Spleen (tissue), 11 donors: ENCODE results near the gene PAK6. TPM values are rescaled to one million over a fixed set of nuclear protein-coding genes. Genes with fewer than 3 reads are reported as not detected.
A peak's percentile ranks its signal among the peaks of the same experiment; 100 is the strongest.

Experiments used
- DNase-seq: peaks from one replicate; pipeline ENCODE4 v3.0.0-alpha.2; 2020
- H3K27ac ChIP-seq, 8 donors: fragments of 200-600 bp; sonication (generic) in 7 of 8; 1 replicate in 4 of 8; 2 replicates in 4 of 8; pipeline versions ENCODE4 v1.5.0 to v1.8.0; 2016 to 2021; ENCODE audit warnings: inconsistent platforms in 4 of 8, mild to moderate bottlenecking in 4 of 8, moderate library complexity in 1 of 8
- H3K27me3 ChIP-seq, 7 donors: fragments of 200-600 bp; sonication (generic) in 6 of 7; replicated peaks in 1 of 7; 1 replicate in 4 of 7; 2 replicates in 3 of 7; pipeline versions ENCODE4 v1.5.0 to v1.8.0; 2016 to 2021; ENCODE audit warnings: inconsistent platforms in 3 of 7, mild to moderate bottlenecking in 1 of 7
- H3K36me3 ChIP-seq, 6 donors: fragments of 200-600 bp; sonication (generic) in 5 of 6; 1 replicate in 4 of 6; 2 replicates in 2 of 6; pipeline versions ENCODE4 v1.5.0 to v1.8.0; 2016 to 2021; ENCODE audit warnings: inconsistent platforms in 2 of 6
- H3K4me1 ChIP-seq, 6 donors: fragments of 200-600 bp; sonication (generic) in 5 of 6; 1 replicate in 3 of 6; 2 replicates in 3 of 6; pipeline versions ENCODE4 v1.5.0 to v1.8.0; 2016 to 2021; ENCODE audit warnings: inconsistent platforms in 3 of 6
- H3K4me3 ChIP-seq, 8 donors: fragments of 200-600 bp; sonication (generic) in 7 of 8; 1 replicate in 4 of 8; 2 replicates in 4 of 8; pipeline versions ENCODE4 v1.5.0 to v1.8.0; 2016 to 2021; ENCODE audit warnings: inconsistent platforms in 4 of 8, mild to moderate bottlenecking in 4 of 8, moderate library complexity in 2 of 8
- H3K9me3 ChIP-seq, 8 donors: fragments of 200-600 bp; sonication (generic) in 7 of 8; 1 replicate in 4 of 8; 2 replicates in 4 of 8; pipeline versions ENCODE4 v1.5.0 to v1.8.0; 2016 to 2021; ENCODE audit warnings: inconsistent platforms in 4 of 8
- POLR2A ChIP-seq, 3 donors: fragments of 450-650 bp; IDR thresholded peaks; one replicate each; pipeline ENCODE4 v1.5.1; 2017; ENCODE audit warnings: antibody characterized with exemption in 3 of 3, mild to moderate bottlenecking in 1 of 3
- POLR2AphosphoS5 ChIP-seq, 3 donors: sonication (generic); formaldehyde crosslinking; IDR thresholded peaks; one replicate each; pipeline ENCODE4 v1.5.1; 2017; ENCODE audit warnings: antibody characterized with exemption in 3 of 3
- WGBS, 5 donors: extraction: QIAGEN DNeasy Blood & Tissue Kit in 3 of 5; methylation state at CpG; one replicate each; pipeline versions ENCODE4 v1.1.5 to v1.1.7; 2013 to 2018; 5-methylcytosine and 5-hydroxymethylcytosine counted together
- intact Hi-C: fragments of 100-400 bp; cut with DNase I; formaldehyde crosslinking; loops from one replicate; pipeline ENCODE4 v1.15.0; 2023; ENCODE audit warnings: low total_unique reads
- polyA plus RNA-seq, 3 donors: library from polyadenylated mRNA; stranded (reverse); fragments of 200-250 nt; gene quantifications; one replicate each; pipeline ENCODE4 v1.2.1, GENCODE V29; 2013
- total RNA-seq, 7 donors: library from RNA; depleted of rRNA in 3 of 7; stranded (reverse); fragments of >200 nt in 3 of 7; fragmentation: NEBNext Ultra II Directional in 4 of 7; extraction: Animal tissue kit (Norgen Biotek cat#: 25700) in 4 of 7; gene quantifications; one replicate each; pipeline versions ENCODE4 v1.1.0 to v1.2.1, GENCODE V29; 2016 to 2021
- TF ChIP-seq, protein P1 (sequence below), 11 experiments: fragments of 200-600 bp in 7 of 11; fragments of 450-650 bp in 4 of 11; sonication (generic) in 4 of 11; IDR thresholded peaks in 8 of 11; conservative IDR thresholded peaks in 3 of 11; 1 replicate in 7 of 11; 2 replicates in 4 of 11; pipeline versions ENCODE4 v1.4.0 to v1.8.0; 2016 to 2021; ENCODE audit warnings: antibody characterized with exemption in 11 of 11, inconsistent platforms in 4 of 11, mild to moderate bottlenecking in 1 of 11
- donor health status: healthy with polysubstance abuse.
- donor health status: DM: no; HTN: no; CAD: no; lungs with moderate emphysema.
- donor health status: DM: no; HTN: no; CAD: no.
- donor health status: Bipolar disorder and iron deficiency.
- donor health status: healthy.
- donor health status: DM: no; HTN: no; CAD: no.
- donor health status: DM: yes; HTN: yes; CAD: no.

The PAK6 gene
- total and polyA plus RNA-seq, 10 donors, result 0.24 to 5.4 (median 1.7) TPM

DNA sequence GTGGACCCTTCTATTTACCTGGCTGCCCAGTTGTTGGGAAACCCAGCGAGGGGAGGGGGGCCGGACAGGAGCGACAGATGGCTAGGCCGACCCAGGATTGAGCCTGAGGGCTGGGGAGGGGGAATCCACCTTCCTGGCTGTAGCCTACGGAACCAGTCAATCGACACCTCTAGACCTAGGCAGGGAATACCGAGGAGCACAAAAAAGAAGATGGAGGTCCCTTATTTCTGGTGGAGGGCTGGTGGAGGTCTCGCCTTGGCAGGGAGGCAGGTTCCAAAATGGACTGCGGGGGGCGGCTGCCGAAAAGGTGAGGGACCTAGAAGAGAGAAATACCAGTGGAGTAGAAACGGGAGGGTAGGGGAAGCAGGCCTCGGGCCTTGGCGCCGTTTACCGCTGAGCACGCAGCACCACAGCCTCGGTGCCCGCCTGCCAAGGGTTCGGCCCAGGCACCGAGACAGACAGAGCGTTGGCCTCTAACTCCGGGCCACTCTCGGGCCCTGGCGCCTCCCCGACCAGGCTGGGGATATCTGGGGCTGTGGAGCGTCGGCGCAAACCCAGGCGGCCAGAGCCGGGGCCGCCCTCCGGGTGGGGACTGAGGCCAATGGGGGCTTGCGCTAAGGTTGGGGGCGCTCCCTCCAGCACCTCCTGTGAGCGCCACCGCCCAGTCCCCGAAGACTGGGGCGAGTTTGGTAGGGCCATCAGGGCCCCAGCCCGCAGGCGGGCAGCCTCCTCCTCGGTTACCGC, 42.4 kb downstream of the PAK6 start:
- no peak for TF ChIP-seq POLR2AphosphoS5 (IDR thresholded peaks at IDR 0.05)
- TF ChIP-seq, protein P1, sequence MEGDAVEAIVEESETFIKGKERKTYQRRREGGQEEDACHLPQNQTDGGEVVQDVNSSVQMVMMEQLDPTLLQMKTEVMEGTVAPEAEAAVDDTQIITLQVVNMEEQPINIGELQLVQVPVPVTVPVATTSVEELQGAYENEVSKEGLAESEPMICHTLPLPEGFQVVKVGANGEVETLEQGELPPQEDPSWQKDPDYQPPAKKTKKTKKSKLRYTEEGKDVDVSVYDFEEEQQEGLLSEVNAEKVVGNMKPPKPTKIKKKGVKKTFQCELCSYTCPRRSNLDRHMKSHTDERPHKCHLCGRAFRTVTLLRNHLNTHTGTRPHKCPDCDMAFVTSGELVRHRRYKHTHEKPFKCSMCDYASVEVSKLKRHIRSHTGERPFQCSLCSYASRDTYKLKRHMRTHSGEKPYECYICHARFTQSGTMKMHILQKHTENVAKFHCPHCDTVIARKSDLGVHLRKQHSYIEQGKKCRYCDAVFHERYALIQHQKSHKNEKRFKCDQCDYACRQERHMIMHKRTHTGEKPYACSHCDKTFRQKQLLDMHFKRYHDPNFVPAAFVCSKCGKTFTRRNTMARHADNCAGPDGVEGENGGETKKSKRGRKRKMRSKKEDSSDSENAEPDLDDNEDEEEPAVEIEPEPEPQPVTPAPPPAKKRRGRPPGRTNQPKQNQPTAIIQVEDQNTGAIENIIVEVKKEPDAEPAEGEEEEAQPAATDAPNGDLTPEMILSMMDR (IDR thresholded peaks at IDR 0.05 in 8 of 11, conservative IDR thresholded peaks at IDR 0.05 in 3 of 11), result no peak
- no peak for TF ChIP-seq POLR2A (IDR thresholded peaks at IDR 0.05)
- no peak for DNase-seq
- 64 to 82% (median 70%) methylated on average over 27 to 43 of the region's 43 CpGs for WGBS, 5 donors
- Histone ChIP-seq H3K4me1 (peaks cover 10 to 86% (median 45%) of the 10 kb centered on the region in 6 donors), H3K36me3 (peaks cover 0 to 3% (median 0%) of the 10 kb centered on the region in 6 donors), H3K27ac (no peak overlapping the region), H3K4me3 (peak overlapping the region in 6 of 8 donors; percentile 47 to 79 (median 62)), H3K9me3 (no peaks in the 10 kb centered on the region), H3K27me3 (peaks cover 0 to 72% (median 50%) of the 10 kb centered on the region in 7 donors)
- intact Hi-C loops, result no loop called here

GRCh38 chr15:40281801-40282146, 42.9 kb downstream of the PAK6 start:
- WGBS, 5 donors, result 3 to 35% (median 12%) methylated on average over 11 to 51 of the region's 51 CpGs
- Histone ChIP-seq H3K27me3 (peaks cover 0 to 69% (median 50%) of the 10 kb centered on the region in 7 donors), H3K36me3 (peaks cover 0 to 8% (median 3%) of the 10 kb centered on the region in 6 donors), H3K9me3 (no peaks in the 10 kb centered on the region), H3K4me1 (peaks cover 10 to 89% (median 45%) of the 10 kb centered on the region in 6 donors), H3K27ac (no peak overlapping the region), H3K4me3 (peak overlapping the region in 7 of 8 donors; percentile 47 to 79 (median 61))
- no peak for TF ChIP-seq POLR2A (IDR thresholded peaks at IDR 0.05)
- intact Hi-C loops, result no loop called here
- DNase-seq, result no peak

GRCh38 chr15:40282147-40282868, 43.4 kb downstream of the PAK6 start:
- 0 to 1% (median 0%) methylated on average over 5 to 92 of the region's 92 CpGs for WGBS, 5 donors
- peaks cover 0 to 14% (median 8%) of the 10 kb centered on the region in 6 donors for H3K36me3 ChIP-seq
- intact Hi-C loops, result no loop called here
- H3K27me3 ChIP-seq, result peaks cover 0 to 69% (median 50%) of the 10 kb centered on the region in 7 donors
- peaks cover 10 to 86% (median 40%) of the 10 kb centered on the region in 6 donors for H3K4me1 ChIP-seq
- peak overlapping the region; percentile 19 to 79 (median 59) for H3K4me3 ChIP-seq
- H3K9me3 ChIP-seq, result no peaks in the 10 kb centered on the region
- TF ChIP-seq, protein P1 (IDR thresholded peaks at IDR 0.05 in 8 of 11, conservative IDR thresholded peaks at IDR 0.05 in 3 of 11), result peak in 7 of 11 experiments; percentile 4 to 74 (median 67)
- TF ChIP-seq POLR2A (IDR thresholded peaks at IDR 0.05) (no peak), POLR2AphosphoS5 (IDR thresholded peaks at IDR 0.05) (peak in 1 of 3 donors; percentile 7)
- peak; percentile 92 for DNase-seq
- no peak overlapping the region for H3K27ac ChIP-seq

DNA sequence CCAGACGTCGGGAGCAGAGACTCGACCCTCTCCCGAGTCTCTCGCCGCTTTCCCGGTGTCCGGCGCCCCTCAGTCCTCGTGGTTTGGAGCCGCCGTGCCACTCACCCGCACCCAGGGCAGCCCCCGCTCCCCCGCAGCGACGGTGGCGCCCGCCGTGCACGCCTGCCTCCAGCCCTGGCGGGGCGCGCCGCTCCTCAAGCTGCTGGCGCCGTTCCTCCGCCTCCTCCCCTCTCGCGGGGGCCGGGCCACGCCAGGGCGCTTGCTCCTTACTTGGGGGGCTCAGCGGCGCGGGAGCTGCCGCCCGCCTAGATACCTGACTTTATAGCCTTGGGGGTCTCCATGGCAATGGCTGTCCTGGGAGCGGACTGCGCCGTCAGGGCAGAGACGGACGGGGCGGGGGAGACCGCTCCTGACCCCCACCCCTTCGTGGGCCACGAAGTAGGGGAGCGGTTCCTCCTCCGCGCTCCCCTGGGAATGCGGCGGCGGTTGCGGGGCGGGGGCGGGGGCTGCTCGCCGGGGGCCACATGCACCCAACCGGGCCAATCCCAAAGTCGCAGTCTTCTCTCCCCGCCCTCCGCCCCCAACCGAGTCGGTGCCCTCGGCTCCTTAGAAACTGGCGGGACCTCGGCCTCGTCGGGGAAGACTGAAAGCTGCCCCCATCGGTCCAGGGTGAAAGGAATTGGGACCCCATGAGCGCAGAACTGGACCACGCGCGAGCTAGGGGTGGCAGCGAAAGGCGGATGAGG, 44.2 kb downstream of the PAK6 start, which contains the start of gene ANKRD63:
ANKRD63 (minus strand) TSS at position 196 of the 746 bp plus-strand sequence. CDS start 478 bp downstream, outside the sequence.
- DNase-seq, result peak; percentile 86
- H3K4me1 ChIP-seq, result peaks cover 10 to 79% (median 34%) of the 10 kb centered on the region in 6 donors
- H3K9me3 ChIP-seq, result no peaks in the 10 kb centered on the region
- peaks cover 0 to 21% (median 13%) of the 10 kb centered on the region in 6 donors for H3K36me3 ChIP-seq
- H3K27me3 ChIP-seq, result peaks cover 0 to 61% (median 45%) of the 10 kb centered on the region in 7 donors
- intact Hi-C loops, result no loop called here
- H3K4me3 ChIP-seq, result peak within 1 kb of the TSS; percentile 19 to 79 (median 59)
- TF ChIP-seq POLR2A (IDR thresholded peaks at IDR 0.05) (no peak), POLR2AphosphoS5 (IDR thresholded peaks at IDR 0.05) (no peak)
- TF ChIP-seq, protein P1 (IDR thresholded peaks at IDR 0.05 in 8 of 11, conservative IDR thresholded peaks at IDR 0.05 in 3 of 11), result no peak
- H3K27ac ChIP-seq, result no peak within 1 kb of the TSS
- 2 to 3% (median 3%) methylated on average over 19 to 76 of the region's 76 CpGs for WGBS, 5 donors
